Measurements from ENCODE around the gene COL6A1. TPM values are rescaled to one million over a fixed set of nuclear protein-coding genes. Genes with fewer than 3 reads are reported as not detected.

Gene COL6A1
- total RNA-seq, 4 donors from 2014 or later: 94.9 to 265 (median 133) TPM

DNA sequence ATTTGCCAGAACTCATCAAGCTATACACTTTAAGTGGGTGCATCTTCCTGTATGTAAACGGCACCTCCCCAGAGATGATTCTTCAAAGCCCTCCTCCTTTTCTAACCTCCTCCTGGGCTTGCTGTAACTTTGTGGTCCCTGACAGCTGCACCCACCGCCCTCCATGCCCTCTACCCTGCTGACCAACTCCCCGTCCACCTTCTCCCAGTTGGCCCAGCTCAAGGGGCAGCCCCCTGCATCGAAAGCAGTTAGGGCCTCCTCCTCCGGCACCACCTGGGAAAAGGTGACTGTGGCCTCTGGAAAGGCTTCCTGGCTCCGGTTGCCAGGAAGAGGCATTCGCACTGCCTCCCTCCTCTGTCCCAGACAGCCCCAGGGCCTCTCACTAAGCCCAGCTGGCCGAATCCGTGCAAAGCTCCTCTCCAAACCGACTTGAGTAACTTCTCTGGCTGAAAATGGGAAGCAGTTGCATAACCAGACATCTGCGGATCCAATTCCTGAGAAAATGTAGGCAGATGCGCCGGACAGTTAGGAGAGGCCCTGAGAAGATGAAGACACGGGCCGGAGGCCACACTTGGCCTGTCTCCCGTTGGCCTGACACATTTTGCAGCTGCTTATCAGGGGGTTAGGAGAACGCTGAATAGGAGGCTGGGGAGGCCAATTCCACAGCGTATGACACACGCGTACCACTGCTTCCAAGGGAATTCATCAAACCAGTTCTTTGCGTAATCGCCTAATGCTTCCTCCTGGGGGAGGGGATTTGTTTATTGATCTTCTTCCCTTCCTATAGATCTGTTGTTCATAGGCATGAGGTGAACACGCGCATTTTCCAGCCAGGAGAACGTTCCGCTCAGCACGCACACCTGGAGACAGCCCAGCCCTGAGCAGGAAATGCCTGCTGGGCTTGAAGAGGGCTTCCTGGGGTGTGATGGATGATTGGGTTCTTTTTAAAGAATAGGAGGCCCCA lies 67.6 kb downstream of the COL6A1 start:
- H3K4me3 ChIP-seq (ENCODE audit: low read depth, poor library complexity, severe bottlenecking): no peak overlapping the region
- peak; percentile 91 to 97 for DNase-seq (ENCODE audit: low spot score in 2 of 2)
- intact Hi-C loops (cut with DNase I; ENCODE audit: low total_unique reads): no loop called here
- TF ChIP-seq, protein P1, sequence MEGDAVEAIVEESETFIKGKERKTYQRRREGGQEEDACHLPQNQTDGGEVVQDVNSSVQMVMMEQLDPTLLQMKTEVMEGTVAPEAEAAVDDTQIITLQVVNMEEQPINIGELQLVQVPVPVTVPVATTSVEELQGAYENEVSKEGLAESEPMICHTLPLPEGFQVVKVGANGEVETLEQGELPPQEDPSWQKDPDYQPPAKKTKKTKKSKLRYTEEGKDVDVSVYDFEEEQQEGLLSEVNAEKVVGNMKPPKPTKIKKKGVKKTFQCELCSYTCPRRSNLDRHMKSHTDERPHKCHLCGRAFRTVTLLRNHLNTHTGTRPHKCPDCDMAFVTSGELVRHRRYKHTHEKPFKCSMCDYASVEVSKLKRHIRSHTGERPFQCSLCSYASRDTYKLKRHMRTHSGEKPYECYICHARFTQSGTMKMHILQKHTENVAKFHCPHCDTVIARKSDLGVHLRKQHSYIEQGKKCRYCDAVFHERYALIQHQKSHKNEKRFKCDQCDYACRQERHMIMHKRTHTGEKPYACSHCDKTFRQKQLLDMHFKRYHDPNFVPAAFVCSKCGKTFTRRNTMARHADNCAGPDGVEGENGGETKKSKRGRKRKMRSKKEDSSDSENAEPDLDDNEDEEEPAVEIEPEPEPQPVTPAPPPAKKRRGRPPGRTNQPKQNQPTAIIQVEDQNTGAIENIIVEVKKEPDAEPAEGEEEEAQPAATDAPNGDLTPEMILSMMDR (IDR thresholded peaks at IDR 0.05): no peak
- WGBS, 2 donors: 35 to 36% methylated on average over 27 of the region's 27 CpGs

DNA sequence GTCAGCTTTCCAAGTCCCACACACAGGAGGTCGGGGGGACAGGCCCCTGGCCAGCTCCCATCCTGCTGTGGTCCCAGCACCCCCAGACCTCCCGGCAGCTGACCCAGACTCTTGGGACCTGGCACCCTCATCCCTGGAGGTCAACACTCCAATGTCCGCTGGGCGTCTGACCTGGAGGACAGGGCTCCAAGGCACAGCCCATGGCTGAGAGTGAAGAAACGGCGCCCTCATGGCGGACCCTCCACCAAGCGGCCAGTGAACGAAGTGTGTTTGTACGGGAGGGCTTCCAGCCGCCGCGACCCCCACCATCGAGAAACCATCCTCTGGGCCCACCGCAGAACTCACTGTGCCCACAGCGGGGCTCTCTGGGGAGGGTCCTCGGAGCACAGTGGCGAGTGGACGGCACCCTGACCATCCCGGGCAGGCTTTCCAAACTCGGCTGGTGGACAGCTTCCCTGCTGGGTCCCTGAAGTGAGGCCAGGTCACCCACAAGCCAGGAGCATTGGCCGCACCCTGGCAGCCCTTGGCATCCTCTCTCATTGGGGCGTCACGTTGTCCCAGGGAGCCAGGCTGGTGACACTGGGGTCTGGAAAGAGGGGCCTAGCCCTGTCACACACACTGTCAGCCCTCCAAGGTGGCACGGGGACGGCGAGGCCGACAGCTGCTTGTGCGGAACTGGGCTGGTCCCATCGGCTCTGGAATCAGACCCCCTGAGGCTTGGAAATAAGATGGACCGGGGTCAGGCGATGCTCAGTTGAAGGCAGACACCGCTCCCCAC lies 68.5 kb downstream of the COL6A1 start:
- H3K4me3 ChIP-seq (ENCODE audit: low read depth, poor library complexity, severe bottlenecking): no peak overlapping the region
- peak; percentile 17 to 86 for DNase-seq (ENCODE audit: low spot score in 2 of 2)
- WGBS, 2 donors: 85 to 88% methylated on average over 21 to 22 of the region's 33 CpGs
- intact Hi-C loops (cut with DNase I; ENCODE audit: low total_unique reads): no loop called here
- TF ChIP-seq, protein P1 (IDR thresholded peaks at IDR 0.05): no peak
- no peak for TF ChIP-seq POLR2A (IDR thresholded peaks at IDR 0.05)

DNA sequence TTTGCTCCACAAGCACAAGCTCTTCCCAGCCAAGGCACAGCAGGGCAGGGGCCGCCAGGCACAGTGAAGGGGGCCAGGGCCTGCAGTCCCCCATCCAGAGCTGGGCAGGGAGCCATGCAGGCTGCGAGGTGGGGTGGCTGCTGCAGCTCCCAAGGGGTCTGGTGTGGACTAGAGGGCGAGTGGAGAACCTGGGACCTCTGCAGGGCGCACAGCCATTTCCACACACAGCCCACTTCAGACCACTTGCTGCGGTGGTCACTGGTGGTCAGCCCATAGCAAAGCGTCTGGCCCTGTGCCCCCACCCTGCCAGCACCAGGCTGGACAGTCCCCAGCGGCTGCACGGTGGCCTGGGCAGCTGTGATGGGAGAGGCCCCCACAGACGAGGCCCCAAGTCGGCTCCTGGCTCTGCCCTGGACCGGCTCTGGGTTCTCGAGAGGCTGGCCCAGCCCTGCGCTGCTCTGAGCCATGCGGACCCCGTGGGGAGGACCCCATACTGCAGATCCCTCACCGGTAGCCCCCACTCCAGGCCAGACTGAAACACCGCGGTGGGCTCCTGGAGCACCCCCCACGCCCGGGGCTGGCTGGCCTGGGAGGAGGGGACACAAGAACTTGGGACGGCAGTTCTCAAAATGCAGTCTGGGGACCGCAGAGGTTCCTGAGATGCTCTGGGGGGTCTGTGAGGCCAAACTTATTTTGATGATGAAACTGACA lies 69.3 kb downstream of the COL6A1 start:
- peak; percentile 12 to 87 for DNase-seq (ENCODE audit: low spot score in 2 of 2)
- intact Hi-C loops (cut with DNase I; ENCODE audit: low total_unique reads): no loop called here
- no peak overlapping the region for H3K4me3 ChIP-seq (ENCODE audit: low read depth, poor library complexity, severe bottlenecking)
- TF ChIP-seq, protein P1 (IDR thresholded peaks at IDR 0.05): no peak
- TF ChIP-seq POLR2A (IDR thresholded peaks at IDR 0.05): no peak
- WGBS, 2 donors: 70 to 88% methylated on average over 14 to 22 of the region's 22 CpGs

DNA sequence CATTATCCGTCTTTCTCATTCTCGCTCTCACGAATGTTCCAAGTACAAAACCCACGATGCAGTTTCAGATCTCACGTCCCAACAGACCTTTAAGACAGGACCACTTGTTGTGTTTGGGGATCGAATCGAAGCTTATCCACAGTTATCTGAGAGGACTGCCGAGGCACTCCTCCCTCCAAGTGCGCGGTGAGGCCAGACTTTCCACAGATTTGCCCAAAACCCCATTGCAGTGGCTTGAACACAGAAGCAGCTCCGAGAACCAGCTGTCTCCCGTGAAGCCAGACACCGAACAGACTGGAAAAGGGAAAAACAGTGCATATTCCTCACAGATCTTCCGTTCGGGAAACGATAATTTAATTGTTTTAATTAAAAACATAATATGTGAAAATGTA lies 69.8 kb downstream of the COL6A1 start:
- no peak overlapping the region for H3K4me3 ChIP-seq (ENCODE audit: low read depth, poor library complexity, severe bottlenecking)
- TF ChIP-seq POLR2A (IDR thresholded peaks at IDR 0.05): no peak
- intact Hi-C loops (cut with DNase I; ENCODE audit: low total_unique reads): no loop called here
- DNase-seq (ENCODE audit: low spot score in 2 of 2): peak in 1 of 2 donors; percentile 79
- 63 to 71% methylated on average over 16 of the region's 16 CpGs for WGBS, 2 donors

DNA sequence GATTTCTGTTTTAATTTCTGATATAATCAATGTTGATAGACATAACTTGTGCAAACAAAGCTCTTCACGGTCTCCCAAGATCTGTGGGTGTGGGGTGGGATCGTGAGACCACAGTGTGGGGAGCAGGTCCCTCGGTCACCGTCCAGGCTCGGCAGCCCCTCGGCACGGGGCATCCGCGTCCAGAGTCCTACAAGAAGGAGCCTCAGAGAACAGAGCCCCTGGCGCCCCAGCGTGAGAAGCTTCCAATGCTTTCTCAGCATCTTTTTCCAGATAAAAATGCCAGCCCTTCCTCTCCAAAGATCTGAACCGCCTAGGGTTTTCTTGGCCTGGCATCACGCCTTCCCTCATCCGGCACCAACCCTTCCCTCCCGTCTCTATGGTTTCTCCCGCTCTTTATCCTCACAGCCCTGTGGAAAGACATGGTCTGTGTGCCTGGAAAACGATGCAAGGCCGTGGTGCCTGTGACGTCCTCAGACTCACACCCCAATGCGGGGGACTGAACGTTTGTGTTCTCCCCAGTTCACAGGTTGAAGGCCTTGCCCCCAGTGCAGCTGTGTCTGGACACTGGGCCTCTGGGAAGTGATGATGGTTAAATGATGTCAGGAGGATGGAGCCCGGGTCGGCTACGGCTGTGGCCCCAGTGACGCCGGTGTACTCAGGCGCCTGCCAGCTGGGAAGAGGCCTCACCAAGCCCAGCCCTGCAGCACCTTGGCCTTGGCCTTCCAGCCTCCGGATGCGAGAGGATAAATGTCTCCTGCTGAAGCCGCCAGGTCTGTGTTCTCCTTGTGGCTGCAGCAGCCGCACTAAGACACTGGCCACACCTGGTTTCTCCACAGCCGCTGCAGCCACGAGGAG lies 70.5 kb downstream of the COL6A1 start:
- no peak overlapping the region for H3K4me3 ChIP-seq (ENCODE audit: low read depth, poor library complexity, severe bottlenecking)
- intact Hi-C loops (cut with DNase I; ENCODE audit: low total_unique reads): no loop called here
- no peak for TF ChIP-seq POLR2A (IDR thresholded peaks at IDR 0.05)
- TF ChIP-seq, protein P1 (IDR thresholded peaks at IDR 0.05): no peak
- peak; percentile 12 to 86 for DNase-seq (ENCODE audit: low spot score in 2 of 2)
- 75 to 80% methylated on average over 33 of the region's 33 CpGs for WGBS, 2 donors
